Activated CD4-positive, alpha-beta T cell treated with anti-CD3 and anti-CD28 coated beads for 1 hour (primary cell): Measurements from ENCODE around the gene SLC66A3.

Source experiments
- DNase-seq: peaks from one replicate; pipeline ENCODE4 v3.0.0-alpha.2; 2020

SLC66A3 gene

DNA sequence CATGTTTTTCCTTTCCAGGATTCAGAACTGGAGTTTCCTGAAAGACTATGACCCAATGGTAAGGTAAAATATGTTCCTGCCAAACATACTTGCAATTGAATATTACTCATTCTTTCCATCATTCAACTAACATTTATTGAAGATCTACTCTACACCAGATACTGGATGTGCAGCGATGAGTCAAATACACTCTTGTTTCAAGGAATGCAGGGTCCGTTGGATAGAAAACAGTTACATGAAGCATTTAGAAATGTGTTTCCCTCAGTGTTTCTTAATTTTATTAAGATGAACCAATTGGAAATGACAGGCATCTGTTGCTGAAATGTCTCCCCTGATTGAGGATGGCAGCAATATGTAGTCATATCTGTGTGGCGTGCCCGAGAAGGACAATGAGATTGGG is 14.8 kb upstream of the SLC66A3 start:
- DNase-seq, result no peak

DNA sequence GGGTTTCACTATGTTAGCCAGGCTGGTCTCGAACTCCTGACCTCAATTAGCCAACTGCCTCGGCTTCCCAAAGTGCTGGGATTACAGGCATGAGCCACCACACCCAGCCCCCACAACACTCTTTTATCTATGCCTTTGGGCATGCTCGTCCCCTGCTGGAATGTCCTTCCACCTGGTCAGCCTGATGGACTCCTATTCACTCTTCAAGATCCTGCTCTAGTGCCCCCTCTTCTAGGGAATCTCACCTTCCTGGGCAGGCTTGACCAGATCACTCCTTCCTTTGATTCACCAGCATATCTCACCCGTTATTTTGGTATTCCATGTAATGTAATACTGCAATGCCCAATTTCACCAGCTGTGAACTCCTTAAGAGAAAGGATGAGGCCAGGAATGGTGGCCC is 13.9 kb upstream of the SLC66A3 start:
- DNase-seq, result no peak

DNA sequence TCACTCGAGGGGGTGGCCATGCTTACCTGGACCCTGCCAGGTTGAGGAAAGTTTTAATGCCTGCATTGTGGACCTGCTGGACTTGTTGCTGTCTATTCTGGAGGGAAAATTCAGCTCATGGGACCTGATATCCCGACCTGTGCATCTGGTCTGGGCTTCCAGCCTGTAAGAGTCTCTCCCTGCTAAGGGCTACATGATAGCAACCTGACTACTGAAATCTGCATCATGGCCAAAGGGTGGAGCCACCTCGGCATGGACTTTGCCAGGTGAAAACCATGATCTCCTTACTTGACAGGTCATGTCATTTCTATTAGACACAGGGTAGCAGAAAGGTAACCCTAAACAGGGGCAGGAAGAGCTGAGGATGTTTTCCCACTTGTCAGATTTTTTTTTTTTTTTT is 12.9 kb upstream of the SLC66A3 start:
- no peak for DNase-seq

DNA sequence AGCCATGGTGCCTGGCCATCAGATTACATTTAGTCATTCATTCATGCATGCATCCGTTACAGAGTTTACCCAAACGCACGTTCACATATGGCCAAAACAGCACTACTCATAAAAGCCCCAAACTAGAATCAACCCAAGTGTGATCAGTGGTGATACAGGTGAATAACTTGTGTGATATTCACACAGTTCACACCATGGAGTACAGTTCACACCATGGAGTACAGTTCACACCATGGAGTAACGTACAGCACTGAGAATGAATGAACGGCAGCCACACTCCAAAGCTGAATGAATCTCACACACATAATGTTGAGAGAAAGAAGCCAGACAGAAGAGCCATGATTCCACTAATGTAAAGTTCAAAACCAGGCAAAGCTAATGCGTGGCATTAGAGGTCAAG is 12.3 kb upstream of the SLC66A3 start:
- DNase-seq, result no peak

DNA sequence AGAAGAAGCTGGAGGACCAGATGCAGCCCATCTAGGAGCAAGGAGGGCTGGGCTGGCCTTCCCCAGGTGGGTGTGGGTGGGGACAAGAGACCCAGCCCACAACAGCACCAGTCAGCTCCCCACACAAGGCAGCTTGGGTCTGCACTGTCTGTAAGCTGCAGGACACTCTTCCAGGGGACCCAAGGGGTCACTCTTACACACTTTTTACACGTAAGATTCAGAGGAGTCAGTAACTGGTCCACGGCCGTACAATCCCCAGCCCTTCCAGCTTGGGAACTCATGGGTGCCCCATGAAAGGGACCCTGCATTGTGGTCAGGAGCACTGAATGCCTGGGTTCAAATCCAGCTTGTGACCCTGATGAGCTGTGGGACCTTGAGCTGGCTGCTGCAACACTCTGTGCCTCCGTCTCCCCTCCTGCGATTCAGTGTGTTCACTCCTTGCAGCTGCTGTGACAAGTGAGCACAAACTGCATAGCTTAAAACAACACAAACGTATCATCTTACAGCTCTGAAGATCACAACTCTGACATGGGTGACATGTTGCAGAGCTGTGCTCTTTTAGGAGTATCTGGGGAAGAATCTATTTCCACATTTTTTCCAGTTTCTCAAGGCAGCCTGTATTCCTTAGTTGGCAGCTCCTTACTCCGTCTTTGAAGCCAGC is 11.1 kb upstream of the SLC66A3 start:
- no peak for DNase-seq

DNA sequence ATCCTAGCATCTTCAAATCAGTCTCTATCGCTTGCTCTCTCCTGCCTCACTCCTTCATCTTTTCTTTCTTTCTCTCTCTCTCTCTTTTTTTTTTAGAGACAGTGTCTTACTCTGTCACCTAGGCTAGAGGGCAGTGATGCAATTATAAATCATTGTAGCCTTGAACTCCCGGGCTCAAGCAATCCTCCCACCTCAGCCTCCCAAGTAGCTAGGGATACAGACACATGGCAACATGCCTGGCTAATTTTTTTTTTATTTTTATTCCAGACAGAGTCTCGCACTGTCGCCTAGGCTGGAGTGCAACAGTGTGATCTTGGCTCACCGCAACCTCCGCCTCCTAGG is 10.6 kb upstream of the SLC66A3 start:
- DNase-seq, result no peak

DNA sequence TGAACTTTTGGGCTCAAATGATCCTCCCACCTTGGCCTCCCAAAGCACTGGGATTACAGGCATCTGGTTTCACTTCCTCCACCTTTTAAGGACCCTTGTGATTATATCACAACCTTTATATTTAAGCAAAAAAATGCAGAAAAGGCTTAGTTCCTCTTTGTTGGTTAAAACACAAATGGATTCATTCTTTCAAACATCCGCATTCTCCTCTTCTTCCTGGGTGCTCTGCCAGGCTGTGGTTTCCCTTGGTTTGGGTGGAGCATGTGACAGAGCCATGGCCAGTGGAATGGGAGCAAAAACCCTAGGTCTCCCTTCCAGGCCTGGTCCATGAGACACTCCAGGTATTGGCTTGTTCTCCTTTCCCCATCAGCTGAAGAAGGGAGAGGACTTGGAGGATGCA is 9.9 kb upstream of the SLC66A3 start:
- DNase-seq, result no peak

DNA sequence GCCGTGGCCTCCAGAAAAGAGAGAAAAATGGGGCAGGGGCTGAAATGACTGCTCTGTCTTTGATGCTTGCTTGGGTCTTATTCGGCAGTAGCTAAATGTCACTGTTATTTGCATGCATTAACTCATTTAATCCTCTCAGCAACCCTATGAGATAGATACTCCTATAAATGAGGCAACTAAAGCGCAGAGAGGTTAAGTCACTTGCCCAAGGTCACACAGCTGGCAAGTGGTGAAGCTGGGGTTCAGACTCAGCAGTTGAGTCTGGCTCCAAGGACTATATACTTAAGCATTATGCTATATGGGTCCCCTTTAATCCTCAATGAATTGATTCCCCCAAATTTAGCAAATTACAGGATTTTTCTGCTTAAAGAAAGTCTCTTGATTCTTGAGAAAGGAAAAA is 9.2 kb upstream of the SLC66A3 start:
- DNase-seq, result no peak

DNA sequence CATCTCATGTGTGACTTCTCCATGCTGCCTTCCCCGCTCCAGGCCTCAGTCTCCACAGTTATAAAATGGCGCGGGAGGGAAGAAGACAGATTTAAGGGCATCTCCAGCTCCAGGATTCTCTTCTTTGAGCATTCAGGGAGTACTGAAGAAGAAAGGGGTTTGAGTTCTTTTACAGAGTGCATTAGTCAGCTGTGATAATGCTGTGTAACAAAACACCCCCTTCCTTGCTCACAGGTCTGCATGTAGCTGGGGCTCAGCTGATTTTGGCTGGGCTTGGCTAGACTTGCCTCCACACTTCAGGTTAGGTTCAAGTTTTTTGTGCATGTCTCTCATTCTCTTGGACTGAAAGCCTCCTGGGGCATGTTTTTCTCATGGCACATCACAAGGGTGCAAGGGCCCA is 8.0 kb upstream of the SLC66A3 start:
- DNase-seq, result no peak

DNA sequence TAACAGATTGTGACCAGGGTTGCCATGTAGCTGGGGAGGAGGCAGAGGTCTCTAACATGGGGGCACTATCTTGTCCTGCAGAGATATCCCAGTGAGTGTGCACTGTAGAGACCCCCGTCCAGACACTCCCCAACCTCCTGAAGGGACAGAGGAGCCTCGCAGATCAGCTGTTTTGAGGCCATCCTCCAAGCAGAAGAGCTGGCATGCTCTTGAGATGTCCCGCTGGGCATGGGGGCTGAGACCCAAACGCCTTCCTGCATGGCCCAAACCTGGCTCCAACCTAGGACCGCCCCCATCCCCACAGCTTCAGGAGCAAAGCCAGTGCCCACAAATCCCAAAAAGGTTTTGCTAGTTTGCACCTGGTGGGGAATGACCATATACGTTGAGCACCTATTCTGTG is 2.7 kb upstream of the SLC66A3 start:
- DNase-seq, result no peak

DNA sequence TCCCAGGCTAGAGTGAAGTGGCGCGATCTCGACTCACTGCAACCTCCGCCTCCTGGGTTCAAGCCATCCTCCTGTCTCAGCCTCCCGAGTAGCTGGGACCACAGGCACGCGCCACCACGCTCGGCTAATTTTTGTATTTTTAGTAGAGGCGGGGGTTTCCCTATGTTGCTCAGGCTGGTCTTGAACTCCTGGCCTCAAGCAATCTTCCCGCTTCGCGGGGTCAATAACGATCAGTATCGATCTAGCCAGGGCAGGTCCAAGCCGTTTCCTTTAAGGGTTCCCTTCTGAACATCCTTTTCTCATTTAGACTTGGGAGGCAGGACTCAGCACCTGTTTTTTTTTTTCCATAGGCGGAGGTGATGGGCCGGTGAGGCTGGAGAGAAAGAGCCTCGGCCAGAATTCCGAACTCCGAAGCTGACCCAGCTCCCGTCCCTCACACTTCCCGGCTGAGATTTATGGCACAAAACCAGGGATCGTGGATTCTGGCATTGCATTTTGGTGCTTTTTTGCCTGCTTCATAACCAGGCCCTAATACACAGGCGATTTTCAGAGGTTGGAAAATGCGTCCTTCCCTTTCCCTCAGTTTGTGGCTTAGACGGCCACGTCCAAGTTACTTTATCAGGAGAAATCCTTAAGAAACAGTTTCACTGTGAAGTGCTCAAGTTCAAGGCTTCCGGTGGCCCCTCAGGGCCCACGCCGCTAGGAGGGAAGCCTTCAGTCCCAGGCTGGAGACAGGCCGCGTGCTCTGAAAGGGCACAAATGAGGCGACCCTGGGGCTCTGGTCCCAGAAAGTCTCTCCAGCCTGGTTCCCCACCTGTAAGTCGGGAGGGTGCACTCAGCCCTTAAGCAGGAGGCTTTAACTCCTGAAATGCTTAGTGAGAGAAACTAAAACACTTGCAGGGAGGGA is 998 bp upstream of the SLC66A3 start:
- no peak for DNase-seq

DNA sequence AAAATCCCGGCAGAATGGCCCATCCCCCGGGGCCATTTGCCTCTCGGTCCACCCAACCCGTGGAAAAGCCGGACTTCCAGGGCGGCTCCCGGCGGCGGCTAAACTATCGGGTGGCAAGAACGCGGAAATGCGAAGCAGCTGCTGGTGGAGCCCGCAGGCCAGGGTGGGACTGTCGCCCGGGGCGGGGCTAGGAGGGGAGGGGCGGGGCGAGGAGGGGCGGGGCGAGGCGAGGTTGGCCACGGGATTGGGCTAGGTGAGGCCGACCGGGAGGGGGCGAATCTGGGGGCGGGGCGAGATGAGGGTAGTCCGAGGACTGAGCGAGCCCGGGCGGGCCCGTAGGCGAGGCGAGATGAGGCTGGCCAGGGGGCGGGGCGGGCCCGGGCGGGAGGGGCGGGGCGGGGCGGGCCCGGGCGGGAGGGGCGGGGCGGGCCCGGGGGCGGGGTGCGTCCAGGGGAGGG is 315 bp upstream of the SLC66A3 start:
- DNase-seq, result peak; percentile 97

DNA sequence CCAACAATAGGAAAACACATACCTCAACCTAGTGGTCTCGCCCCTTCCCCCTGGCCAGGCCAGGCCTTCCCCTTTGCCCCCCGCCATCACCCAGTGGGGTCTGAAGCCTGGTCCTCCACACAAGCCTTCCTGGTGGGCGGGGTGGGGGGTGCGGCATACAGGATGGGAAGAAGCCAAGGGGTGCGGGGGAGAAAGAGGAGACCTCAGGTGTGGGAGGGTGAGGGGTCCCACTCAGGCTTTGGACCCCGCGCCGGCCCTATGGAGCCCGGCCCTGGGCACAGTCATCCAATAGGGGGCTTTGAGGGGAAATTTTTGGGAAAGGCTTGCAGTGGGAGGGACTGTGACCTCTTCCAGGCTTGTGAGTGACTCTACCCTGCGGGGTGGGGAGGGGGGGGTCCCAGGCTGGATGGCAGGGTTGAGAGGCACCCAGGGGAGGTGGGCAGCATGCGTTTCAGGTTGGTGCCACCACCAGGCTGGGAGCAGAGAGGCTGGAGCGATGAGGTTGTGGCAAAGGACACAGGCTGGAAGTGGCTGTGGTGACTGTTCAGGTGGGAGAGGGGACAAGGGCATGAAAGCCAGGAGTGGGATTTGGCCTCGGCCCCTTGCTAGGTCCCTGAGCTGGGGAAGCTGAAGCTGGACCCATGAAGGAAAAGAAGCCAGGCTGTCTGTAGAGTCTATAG is 1.3 kb downstream of the SLC66A3 start:
- DNase-seq, result no peak

DNA sequence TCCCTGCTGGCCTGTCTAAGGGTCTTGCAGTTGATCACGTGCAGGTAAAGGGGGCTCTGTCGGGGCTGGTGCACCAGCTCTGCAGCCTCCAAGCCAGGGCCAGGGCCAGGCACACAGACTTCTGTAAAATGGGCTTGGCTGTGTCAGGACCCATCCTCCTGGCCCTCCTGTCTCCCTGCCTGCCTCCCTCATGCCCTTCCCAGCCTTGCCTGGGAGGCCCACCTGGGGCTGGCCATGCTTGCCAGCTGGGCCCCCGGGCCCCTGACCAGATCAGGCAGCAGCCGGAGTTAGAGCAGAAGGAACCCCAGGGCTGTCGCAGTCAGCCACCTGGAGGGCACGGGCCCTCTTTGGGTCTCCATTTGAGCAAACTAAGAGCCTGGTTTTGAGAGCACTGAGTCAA is 2.0 kb downstream of the SLC66A3 start:
- DNase-seq, result no peak

DNA sequence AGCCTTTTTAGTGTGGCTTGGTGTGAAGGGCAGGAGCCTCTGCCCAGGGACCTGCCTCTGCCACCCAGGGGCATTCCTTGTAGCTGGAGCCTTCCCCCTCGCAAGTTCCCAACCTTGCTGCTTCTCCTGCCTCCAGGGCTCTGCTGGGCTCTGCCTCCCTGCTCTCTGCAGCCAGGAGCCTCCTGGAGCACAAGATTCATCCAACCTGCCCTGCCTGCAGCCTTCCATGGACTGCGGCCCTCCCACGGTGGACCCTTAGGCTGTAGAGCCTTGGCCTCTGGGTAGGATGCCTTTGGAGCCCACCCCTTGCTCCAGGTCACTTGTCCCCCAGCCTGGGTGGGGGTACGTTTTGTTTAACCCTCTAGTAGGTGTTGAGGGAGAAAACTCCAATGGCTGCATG is 2.5 kb downstream of the SLC66A3 start:
- DNase-seq, result no peak

DNA sequence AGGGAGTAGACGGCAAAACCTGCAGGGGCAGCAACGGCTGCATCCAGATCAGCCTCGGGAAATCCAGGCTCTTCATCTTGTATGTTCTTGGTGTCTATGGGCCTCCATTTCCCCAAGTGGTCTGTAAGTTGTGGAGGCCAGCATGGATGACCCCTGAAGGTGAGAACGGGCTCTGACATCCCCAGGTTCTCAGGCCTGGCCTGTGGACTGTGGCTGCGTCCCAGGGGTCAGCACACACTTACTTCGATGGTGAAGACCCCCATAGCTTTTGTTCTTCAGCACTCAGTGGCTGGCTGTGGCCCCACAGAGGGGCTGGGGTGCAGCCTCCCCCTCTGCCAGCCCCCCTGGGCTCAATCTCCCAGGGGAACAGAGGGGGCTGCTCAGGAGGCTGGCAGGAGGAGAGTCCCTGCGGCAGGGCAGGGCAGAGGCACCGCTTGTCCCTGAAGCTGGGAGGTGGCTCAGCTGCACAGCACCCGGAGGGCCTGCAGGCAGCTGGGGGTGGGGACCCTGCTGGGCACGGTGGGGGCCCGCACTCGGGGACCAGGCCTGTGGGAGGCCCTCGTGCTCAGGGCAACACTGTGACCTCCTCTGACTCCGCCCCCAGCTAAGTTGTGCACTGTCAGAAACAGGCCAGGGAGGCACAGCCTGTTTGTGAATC is 3.8 kb downstream of the SLC66A3 start:
- DNase-seq, result no peak

DNA sequence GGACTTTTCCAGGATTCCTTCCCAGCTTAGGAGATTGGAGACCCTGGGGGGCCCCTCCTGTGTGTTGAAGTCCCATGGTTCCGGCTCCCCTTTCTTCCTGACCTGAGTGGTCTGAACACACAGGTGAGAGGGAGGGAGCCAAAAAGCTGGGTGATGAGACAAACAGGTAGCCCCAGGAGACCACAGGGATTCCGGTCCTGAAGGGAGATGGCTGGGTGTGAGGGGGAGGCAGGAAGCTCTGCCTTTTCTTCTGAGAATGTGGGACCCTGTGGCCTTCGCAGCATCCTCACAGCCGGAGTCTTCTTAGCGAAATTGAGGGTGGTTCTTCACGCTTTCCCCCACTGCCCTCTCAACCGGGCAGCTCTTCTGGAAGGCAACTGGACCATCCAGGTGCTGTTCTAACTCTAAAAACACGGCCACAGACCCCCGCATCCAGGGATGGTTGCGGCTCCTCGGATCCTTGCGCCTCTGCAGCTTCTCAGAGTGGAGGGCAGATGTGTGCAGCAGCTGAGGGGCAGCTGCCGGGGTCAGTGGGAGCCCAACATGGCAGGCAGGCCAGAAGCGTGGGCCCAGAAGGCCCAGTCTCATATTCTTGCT is 4.4 kb downstream of the SLC66A3 start:
- DNase-seq, result no peak

DNA sequence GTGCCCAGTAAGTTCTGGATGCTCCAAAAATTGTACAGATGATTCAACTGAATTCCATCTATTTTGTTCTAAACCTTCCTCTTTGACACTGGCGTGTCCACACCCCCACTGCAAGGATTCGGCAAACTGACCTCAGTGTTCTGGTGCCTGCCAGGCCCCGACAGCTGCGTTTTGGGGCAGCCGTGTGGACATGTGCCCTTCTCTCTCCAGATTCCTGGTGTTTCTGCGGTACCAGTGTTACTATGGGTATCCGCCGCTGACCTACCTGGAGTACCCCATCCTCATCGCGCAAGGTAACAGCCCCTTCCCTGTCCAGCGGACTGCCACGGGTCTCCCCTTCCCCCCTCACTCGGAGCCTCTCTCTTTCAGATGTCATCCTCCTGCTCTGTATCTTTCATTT is 5.0 kb downstream of the SLC66A3 start:
- no peak for DNase-seq

DNA sequence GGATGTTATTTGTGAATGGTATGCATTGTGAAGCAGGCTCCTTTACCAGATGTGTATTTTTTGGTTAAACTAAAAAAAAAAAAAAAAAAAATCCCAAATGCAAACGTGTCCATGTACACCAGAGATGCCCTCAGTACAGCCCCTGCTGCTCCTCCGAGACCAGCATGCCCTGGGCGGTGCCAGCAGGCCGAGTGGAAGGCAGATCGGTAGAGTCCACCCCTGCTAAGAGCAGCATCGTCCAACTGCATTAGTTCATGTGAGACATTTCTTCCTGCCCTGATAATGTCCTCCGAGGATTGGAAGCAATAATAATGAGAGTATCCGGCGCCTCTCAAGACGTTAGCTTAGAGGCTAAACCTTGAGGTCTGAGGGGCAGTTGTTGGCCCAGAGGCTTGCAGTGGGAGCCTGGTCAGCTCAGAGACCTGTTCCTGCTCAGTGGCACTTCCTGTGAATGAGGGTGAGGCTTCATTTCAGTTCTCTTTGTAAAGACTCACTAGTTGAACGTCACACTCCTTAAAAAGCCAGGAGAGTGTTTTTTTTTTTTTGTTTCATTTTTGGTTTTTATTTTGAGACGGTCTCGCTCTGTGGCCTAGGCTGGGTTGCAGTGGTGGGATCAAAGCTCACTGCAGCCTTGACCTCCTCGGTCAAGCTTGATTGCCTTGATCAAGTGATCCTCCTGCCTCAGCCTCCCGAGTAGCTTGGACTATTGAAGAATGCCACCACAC is 5.6 kb downstream of the SLC66A3 start:
- no peak for DNase-seq

DNA sequence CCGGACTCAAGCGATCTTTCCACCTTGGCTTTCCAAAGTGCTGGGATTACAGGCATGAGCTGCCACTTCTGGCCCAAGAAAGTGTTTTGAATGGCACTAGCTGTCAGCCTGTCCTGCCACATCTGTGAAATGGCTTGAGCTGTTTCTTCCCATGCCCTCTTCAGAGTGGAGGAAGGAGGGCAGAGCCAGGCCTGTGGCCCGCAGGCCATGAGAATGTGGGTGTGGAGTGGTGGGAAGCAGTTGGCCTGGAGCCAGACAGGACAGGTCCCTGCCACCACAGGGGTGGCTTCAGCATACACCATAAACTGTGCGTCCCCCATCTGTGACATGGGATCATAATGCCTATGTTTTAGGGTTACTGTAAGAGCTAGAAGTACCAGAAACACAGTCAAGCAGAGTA is 6.5 kb downstream of the SLC66A3 start:
- DNase-seq, result no peak

DNA sequence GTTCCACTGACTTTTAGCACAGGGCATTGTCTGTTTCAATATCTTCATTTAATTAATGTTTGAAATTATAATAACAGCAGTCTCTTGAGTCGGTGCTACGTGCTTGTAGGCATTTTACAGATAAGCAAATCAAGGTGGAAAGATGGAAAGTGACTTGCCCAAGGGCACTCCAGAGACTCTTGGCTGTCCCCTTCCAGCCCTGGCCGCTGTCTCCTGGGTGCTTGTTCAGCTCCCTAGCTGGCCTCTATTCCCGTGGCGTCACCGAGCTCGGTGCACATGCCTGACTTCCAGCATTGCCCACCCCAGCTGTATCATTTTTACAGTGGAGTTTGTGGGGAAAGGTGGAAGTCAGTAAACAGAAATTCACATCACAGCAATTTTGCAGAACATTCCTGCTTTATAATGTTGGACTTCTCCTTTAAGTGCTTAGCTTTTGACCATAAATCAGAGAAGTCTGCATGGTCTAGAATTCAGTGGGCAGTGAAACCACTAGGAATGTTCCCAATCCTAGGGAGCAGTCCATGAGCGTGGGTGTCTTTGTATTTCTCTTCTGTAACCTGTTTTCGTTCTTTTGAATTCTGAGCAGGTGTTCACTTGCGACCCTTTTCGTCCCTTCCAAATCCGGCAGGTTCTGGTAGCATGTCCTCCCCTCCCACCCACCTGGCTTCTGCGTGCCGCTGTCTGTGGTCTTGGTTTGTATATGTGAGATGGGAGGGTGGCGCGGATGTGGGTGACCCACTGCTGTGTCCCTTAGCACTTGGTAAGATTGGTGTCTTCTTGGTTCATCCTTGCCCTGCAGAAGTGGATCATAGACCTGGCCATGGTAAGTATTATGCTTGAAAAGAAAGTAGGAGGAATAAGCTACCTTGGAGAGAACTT is 8.4 kb downstream of the SLC66A3 start:
- no peak for DNase-seq
